ENCODE results near the gene SYT17. TPM values are rescaled to one million over a fixed set of nuclear protein-coding genes. Genes with fewer than 3 reads are reported as not detected.

Gene SYT17
- total and polyA plus RNA-seq, 2 experiments from 2014 or later, result 0.32 to 1.5 TPM

- no peak for DNase-seq (ENCODE audit: low read depth in 1 of 2, low spot score in 1 of 2)
- Histone ChIP-seq H3K4me1 (ENCODE audit: low read depth) (no peaks in the 10 kb centered on the region), H3K4me3 (no peak overlapping the region), H3K27ac (no peak overlapping the region), H3K9me3 (ENCODE audit: low read depth) (no peaks in the 10 kb centered on the region), H3K36me3 (no peaks in the 10 kb centered on the region), H3K27me3 (no peaks in the 10 kb centered on the region)
- TF ChIP-seq CTCF (IDR thresholded peaks at IDR 0.05; ENCODE audit: low read depth, low read length), result no peak
These were observed 141.1 kb downstream of the SYT17 start for GRCh38 chr16:19309178-19309577.

- DNase-seq (ENCODE audit: low read depth in 1 of 2, low spot score in 1 of 2), result no peak
- no peaks in the 10 kb centered on the region for H3K4me1 ChIP-seq (ENCODE audit: low read depth)
- no peaks in the 10 kb centered on the region for H3K27me3 ChIP-seq
- no peak for TF ChIP-seq CTCF (IDR thresholded peaks at IDR 0.05; ENCODE audit: low read depth, low read length)
- H3K36me3 ChIP-seq, result no peaks in the 10 kb centered on the region
- no peaks in the 10 kb centered on the region for H3K9me3 ChIP-seq (ENCODE audit: low read depth)
- no peak overlapping the region for H3K4me3 ChIP-seq
- H3K27ac ChIP-seq, result no peak overlapping the region
These were observed 146.8 kb downstream of the SYT17 start for GRCh38 chr16:19314718-19315425.

GRCh38 chr16:19315889-19316433, 147.9 kb downstream of the SYT17 start:
- H3K27ac ChIP-seq, result no peak overlapping the region
- no peaks in the 10 kb centered on the region for H3K27me3 ChIP-seq
- no peak overlapping the region for H3K4me3 ChIP-seq
- no peaks in the 10 kb centered on the region for H3K4me1 ChIP-seq (ENCODE audit: low read depth)
- H3K9me3 ChIP-seq (ENCODE audit: low read depth), result no peaks in the 10 kb centered on the region
- DNase-seq (ENCODE audit: low read depth in 1 of 2, low spot score in 1 of 2), result no peak
- no peaks in the 10 kb centered on the region for H3K36me3 ChIP-seq
- TF ChIP-seq CTCF (IDR thresholded peaks at IDR 0.05; ENCODE audit: low read depth, low read length), result no peak

- no peak for DNase-seq (ENCODE audit: low read depth in 1 of 2, low spot score in 1 of 2)
- Histone ChIP-seq H3K27me3 (no peaks in the 10 kb centered on the region), H3K9me3 (ENCODE audit: low read depth) (no peaks in the 10 kb centered on the region), H3K4me3 (no peak overlapping the region), H3K36me3 (no peaks in the 10 kb centered on the region), H3K27ac (no peak overlapping the region), H3K4me1 (ENCODE audit: low read depth) (no peaks in the 10 kb centered on the region)
- no peak for TF ChIP-seq CTCF (IDR thresholded peaks at IDR 0.05; ENCODE audit: low read depth, low read length)
These were observed 148.8 kb downstream of the SYT17 start for GRCh38 chr16:19316846-19317245.

Other genes with a start within 250 kb of the SYT17 start
- gene SMG1, start 241.8 kb upstream of the SYT17 start, total RNA-seq, result 24.8 and 30.1 TPM in 2 replicates
- gene SMG1, start 241.8 kb upstream of the SYT17 start, polyA plus RNA-seq, result 8.2 and 17.2 TPM in 2 replicates
- 0.81 and 1.5 TPM in 2 replicates for gene TMC7, start 184.3 kb upstream of the SYT17 start, total RNA-seq
- 4.2 and 4.6 TPM in 2 replicates for gene TMC7, start 184.3 kb upstream of the SYT17 start, polyA plus RNA-seq
- gene COQ7, start 100.6 kb upstream of the SYT17 start, total RNA-seq, result 36.2 and 50.6 TPM in 2 replicates
- gene COQ7, start 100.6 kb upstream of the SYT17 start, polyA plus RNA-seq, result 28.5 and 38.5 TPM in 2 replicates
- 4.1 and 9.7 TPM in 2 replicates for gene ITPRIPL2, start 54.3 kb upstream of the SYT17 start, total RNA-seq
- 2.8 and 7.1 TPM in 2 replicates for gene ITPRIPL2, start 54.3 kb upstream of the SYT17 start, polyA plus RNA-seq
- gene CLEC19A, start 117.5 kb downstream of the SYT17 start, total RNA-seq, result not detected in 2 replicates
- gene CLEC19A, start 117.5 kb downstream of the SYT17 start, polyA plus RNA-seq, result not detected in 2 replicates
- 0.21 TPM in 1 of 2 replicates, not detected in the other for gene TMC5, start 249.6 kb downstream of the SYT17 start, total RNA-seq
- 0.09 TPM in 1 of 2 replicates, not detected in the other for gene TMC5, start 249.6 kb downstream of the SYT17 start, polyA plus RNA-seq

All from cardiac muscle cell (in vitro differentiated cells and primary cell).